Fibroblast of villous mesenchyme (primary cell): ENCODE data around the gene WNT9A. TPM values are rescaled to one million over a fixed set of nuclear protein-coding genes. Genes with fewer than 3 reads are reported as not detected.

Experiments
- DNase-seq: peaks from one replicate; pipeline ENCODE4 v3.0.0-alpha.2; 2010; ENCODE audit warnings: low read depth
- H3K4me3 ChIP-seq: 2 replicates; pipeline ENCODE4 v1.5.1; 2011; ENCODE audit warnings: low read depth, mild to moderate bottlenecking, low read length
- total RNA-seq: library from RNA; depleted of rRNA; stranded (reverse); fragments of >200 nt; gene quantifications from 2 replicates; pipeline ENCODE4 v1.2.3, GENCODE V29; 2012
- TF ChIP-seq, protein P1 (sequence below): IDR thresholded peaks from 2 replicates; pipeline ENCODE4 v1.5.1; 2012; ENCODE audit warnings: low read depth, mild to moderate bottlenecking, low read length; ENCODE audit not compliant: insufficient read depth

WNT9A gene
- total RNA-seq, 1 donor = under 0.01 TPM

DNA sequence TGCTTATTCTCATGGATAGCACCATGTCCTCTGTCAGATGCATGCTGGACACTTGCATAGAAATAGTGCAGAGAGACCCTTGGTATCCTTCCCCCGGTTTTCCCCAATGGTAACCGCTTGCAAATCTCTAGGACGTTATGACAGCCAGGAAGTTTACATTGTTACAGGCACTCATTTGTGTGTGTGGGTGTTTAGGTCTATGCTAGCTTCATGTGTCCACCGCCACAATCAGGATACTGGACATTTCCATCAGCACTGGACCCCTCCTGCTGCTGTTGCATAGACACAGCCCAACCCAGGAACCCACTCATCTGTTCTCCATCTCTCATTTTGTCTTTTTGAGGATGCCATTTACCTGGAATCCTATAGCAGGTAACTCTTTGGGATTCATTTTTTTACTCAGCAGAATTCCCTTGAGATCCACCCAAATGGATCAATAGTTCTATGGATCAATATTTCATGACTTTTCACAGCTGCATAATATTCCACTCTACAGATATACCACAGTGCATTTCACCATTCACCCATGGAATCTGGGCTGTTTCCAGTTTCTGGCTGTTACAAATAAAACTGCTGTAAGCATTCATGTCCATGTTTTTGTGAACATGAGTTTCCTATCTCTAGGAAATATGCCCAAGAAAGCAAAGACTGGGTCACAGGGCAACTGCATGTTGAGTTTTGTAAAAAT lies 6.6 kb upstream of the WNT9A start:
- DNase-seq = no peak
- H3K4me3 ChIP-seq = no peak overlapping the region
- TF ChIP-seq, protein P1, sequence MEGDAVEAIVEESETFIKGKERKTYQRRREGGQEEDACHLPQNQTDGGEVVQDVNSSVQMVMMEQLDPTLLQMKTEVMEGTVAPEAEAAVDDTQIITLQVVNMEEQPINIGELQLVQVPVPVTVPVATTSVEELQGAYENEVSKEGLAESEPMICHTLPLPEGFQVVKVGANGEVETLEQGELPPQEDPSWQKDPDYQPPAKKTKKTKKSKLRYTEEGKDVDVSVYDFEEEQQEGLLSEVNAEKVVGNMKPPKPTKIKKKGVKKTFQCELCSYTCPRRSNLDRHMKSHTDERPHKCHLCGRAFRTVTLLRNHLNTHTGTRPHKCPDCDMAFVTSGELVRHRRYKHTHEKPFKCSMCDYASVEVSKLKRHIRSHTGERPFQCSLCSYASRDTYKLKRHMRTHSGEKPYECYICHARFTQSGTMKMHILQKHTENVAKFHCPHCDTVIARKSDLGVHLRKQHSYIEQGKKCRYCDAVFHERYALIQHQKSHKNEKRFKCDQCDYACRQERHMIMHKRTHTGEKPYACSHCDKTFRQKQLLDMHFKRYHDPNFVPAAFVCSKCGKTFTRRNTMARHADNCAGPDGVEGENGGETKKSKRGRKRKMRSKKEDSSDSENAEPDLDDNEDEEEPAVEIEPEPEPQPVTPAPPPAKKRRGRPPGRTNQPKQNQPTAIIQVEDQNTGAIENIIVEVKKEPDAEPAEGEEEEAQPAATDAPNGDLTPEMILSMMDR = no peak

DNA sequence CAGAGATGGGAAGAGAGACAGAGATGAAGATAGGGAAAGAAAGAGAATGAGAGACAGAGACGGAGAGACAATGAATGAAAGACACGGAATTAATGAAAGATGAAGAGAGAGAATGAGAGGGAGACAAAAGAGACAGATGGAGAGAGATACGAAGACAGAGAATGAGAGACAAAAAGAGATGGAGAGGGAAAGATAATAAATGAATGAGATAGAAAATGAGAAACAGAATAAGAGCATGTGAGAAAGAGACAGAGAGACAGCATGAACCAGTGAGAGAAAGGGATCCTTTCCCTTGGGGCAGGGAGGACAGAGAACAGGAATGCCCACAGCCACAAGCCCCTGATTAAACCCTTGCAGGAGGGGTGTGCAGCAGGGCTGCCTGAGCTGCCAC lies 5.3 kb upstream of the WNT9A start:
- H3K4me3 ChIP-seq = no peak overlapping the region
- no peak for DNase-seq
- TF ChIP-seq, protein P1 = no peak

DNA sequence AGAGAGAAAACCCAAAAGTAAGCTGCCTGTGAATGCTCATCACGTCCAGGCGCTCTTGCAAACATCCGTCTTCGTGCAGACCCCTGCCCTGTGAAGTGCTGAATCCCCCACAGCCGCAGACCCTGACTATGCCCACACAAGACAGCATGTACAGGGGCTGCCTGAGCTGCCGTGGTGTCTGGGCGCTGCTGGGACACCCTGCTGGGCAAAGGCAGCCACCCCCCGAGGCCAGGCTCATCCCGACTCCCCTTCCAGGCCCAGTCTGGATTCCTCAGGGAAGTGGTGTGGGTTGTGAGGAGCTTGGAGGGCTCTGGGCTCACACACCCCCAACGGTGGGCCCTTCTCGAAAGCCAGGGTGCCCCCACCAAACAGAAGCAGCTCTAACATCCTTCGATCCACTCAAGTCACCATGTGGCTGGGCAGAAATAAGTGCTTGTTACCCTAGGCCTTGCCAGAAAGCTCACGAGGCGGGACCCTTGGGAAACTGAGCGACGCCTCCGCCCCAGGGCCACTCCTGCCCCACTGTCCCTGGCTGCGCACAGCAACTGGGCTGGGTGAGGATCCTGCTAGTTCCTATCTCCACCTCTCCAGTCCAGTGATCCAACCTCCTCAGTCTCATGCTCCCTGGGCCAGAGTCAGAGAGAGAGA lies 4.8 kb upstream of the WNT9A start:
- no peak for DNase-seq
- TF ChIP-seq, protein P1 = no peak
- no peak overlapping the region for H3K4me3 ChIP-seq

DNA sequence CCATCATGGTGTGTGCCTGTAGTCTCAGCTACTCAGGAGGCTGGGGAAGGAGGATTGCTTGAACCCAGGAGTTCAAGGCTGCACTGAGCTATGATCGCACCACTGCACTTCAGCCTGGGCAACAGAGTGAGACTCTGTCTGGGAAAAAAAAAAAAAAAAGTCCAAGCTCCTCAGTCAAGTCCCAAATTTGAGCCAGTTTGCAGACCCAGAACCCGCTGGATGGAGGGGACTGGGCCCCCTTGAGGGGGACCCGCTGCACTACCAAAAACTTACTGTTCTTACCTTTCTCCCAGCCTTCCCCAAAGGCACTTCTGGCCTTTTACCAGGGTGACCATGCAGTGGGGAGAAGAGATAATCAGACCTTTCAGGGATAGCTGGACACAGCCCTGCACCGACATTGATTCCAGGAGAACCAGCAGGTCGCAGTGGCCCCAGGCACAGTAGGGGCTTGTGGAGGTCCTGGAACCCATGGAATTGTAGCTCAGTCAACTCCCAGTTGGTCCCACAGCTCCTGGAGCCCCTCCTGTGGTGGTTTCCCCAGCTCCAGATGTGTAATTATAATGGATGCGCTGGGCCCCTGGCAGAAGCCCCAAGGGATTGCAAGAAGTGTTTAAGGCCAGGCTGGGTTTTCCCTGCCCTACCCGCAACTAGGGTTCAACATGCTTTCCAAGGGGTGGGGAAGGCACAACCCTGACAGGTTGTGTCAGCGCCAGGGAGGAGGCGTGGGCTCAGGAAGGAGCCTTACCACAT lies 4.1 kb upstream of the WNT9A start:
- TF ChIP-seq, protein P1 = no peak
- no peak overlapping the region for H3K4me3 ChIP-seq
- DNase-seq = no peak

DNA sequence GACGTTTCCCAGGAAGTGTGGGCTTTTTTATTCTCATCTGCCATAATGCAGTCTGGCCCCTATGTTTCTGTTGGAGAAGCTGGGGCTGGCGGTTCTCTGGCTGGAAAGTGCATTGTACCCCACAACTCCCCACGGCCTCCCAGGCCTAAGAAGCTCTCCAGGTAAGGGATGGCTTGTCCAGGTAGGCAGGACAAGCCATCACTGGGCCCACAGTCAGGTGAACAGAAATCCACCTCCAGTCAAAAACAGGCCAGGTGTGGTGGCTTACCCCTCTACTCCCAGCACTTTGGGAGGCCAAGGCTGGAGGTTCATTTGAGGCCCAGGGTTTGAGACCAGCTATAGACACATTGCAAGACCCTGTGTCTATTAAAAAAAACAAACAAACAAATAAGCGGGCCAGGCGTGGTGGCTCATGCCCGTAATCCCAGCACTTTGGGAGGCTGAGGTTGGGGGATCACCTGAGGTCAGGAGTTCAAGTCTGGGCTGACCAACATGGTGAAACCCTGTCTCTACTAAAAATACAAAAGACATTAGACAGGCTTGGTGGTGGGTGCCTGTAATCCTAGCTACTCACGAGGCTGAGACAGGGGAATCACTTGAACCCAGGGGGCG lies 3.1 kb upstream of the WNT9A start:
- H3K4me3 ChIP-seq = no peak overlapping the region
- DNase-seq = no peak
- TF ChIP-seq, protein P1 = no peak

DNA sequence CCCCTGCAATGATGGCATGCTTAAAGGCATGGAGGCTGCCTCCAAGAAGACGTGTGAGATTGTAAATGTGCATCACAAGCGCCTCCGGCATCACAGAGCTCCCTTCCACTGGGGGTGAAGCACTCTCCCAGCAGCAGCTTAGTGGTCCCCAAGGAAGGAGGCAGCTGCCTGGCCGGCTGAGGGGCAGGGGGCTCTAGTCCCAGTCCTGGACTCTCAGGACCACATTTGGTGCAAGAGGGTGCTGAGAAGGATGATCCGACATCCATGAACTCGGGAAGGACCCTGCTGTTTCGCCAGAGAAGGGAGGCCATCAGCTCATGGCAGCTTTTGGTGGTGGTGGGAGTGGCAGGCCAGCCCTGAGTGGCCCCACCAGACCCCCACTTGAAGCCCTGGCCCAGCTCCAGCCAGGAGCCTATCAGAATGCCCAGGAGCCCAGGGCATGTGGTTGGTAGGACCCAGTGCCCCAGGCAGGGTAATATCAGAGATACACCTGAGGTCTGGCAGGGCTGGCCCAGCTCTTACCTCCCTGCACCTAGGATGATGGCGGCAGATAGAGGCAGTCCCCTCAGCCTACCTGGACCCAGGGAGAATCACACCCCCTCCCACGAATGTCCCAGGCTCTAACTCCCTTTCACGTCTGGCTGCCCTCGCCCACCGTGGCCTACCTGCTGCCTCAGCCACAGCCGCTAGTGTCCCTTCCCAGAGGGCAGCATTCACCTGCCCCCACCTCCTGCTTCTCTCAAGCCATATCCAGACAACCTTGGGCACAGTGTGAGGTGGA lies 2.4 kb upstream of the WNT9A start:
- H3K4me3 ChIP-seq = no peak overlapping the region
- DNase-seq = no peak
- TF ChIP-seq, protein P1 = no peak
